ENCODE measurements around the gene FGFR2.
"Not testable (repeated sequence)": the region's sequence is repeated elsewhere in the genome, so short reads cannot be mapped to it uniquely, and the experiment has no call there.

Gene FGFR2

GRCh38 chr10:121590772-121591171 is 7.5 kb downstream of the FGFR2 start:
- DNase-seq (ENCODE audit: low spot score), result no peak

GRCh38 chr10:121589553-121589952 is 8.7 kb downstream of the FGFR2 start:
- no peak for DNase-seq (ENCODE audit: low spot score)

DNA sequence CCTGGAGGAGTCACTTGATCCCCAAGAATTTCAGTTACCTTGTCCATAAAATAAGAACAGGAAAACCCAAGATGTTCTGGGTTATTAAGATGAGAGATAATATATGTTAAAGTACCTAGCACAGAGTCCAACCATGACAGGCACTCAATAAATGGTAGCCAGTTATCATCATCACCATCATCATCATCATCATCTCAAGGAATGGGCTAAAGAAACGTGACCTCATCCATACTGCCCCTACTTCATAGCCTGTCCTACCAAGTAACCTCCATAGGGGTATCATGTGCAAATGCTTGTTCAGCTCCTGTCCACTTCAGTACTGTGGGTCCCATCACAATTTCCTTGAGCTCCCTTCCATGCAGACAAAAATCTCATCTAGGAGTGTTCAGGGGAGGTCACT is 14.4 kb downstream of the FGFR2 start:
- no peak for DNase-seq (ENCODE audit: low spot score)

- no peak for DNase-seq (ENCODE audit: low spot score)
Observed at GRCh38 chr10:121583258-121583657, 15.0 kb downstream of the FGFR2 start.

- DNase-seq (ENCODE audit: low spot score), result no peak
Observed at GRCh38 chr10:121580276-121581116, 17.7 kb downstream of the FGFR2 start.

DNA sequence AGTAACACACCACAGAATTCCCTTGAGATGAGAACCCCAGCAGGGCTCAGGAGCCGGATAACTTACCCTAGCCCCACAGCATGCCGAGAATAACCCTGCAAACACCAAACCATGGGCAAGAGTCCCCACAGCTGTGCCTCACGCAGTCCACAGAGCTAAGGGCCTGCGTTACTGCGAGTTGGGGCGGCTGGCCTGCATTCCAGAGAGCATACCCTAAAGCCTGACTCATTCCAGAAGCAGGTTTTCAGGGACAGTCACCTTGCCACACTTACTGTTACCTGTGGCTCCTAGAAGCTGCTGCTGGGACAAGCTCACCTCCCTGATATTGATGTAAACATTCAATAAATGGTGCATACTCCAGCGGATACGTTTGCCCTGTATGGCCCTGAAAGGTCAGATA is 18.6 kb downstream of the FGFR2 start:
- no peak for DNase-seq (ENCODE audit: low spot score)

DNA sequence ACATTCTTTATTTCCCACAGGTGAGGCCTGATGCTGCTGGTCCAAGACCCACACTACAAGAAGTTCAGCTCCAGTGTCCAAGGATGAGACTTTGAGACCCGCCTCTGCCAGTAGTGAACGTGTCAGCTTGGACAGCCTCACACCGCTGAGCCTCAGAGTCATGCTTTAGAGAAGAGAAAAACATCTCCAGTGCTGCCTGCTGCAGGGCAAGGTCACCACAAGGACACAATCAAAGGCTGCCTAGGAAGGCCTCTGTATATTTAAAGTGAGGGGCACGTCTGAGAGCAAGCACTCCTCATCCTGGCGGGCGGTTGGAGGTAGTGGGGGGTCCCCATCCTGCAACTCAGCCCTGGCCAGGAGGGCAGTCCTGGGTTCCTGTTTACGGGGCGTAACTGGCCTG is 19.3 kb downstream of the FGFR2 start:
- DNase-seq (ENCODE audit: low spot score), result no peak

DNA sequence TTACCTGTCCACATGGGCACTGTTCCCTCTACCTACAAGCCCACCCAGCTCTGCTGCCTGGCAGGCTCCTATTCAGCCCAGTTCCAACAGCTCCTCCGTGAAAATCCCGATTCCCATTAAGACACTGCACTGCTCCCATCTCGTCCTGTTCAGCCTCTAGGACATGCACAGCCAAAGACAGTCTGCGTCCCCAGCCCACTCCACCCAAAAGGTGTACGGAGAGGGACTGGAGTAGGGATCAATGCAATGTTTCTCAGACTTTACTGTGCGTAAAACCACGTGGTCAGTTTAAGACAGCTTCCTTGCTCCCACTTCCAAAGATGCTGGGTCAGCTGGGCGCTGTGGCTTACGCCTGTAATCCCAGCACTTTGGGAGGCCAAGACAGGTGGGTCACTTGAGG is 19.9 kb downstream of the FGFR2 start:
- DNase-seq (ENCODE audit: low spot score), result no peak

- no peak for DNase-seq (ENCODE audit: low spot score)
Observed at GRCh38 chr10:121577568-121577967, 20.7 kb downstream of the FGFR2 start.

GRCh38 chr10:121576139-121576538 is 22.1 kb downstream of the FGFR2 start:
- no peak for DNase-seq (ENCODE audit: low spot score)

DNA sequence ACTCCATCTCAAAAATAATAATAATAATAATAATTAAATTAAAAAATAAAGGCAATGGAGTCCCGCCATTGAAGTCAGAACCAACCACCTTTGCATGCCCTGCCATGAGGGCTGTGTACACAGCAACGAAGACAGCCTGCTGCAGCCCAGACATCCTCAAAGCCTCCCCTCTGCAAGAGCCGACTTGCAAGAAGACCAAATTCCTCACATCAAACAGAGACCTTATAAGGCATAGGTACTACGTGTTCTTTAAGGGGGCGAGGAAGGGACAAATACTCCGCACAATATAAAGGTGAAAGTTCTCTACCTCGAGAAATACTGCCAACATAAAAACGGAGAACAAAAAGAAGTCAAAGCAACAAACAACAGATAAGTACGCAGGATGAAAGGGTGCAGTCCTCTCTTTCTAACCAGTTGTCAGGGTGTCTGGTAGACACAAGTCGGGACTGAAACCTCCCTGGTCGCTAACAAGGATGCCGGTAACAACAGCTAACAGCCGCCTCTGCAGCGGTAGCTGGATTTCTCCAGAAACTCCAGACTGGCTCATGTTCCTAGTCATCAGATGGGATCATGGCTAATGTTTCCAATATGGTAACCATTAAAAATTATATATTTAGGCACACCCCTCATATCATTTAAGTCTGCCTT is 23.6 kb downstream of the FGFR2 start:
- no peak for DNase-seq (ENCODE audit: low spot score)

GRCh38 chr10:121573538-121573941 is 24.7 kb downstream of the FGFR2 start:
- DNase-seq (ENCODE audit: low spot score), result no peak

GRCh38 chr10:121572859-121573537 is 25.2 kb downstream of the FGFR2 start:
- DNase-seq (ENCODE audit: low spot score), result no peak

- DNase-seq (ENCODE audit: low spot score), result no peak
Observed at GRCh38 chr10:121570315-121570714, 27.9 kb downstream of the FGFR2 start.

- no peak for DNase-seq (ENCODE audit: low spot score)
Observed at GRCh38 chr10:121568275-121568674, 30.0 kb downstream of the FGFR2 start.

- no peak for DNase-seq (ENCODE audit: low spot score)
Observed at GRCh38 chr10:121567569-121567968, 30.7 kb downstream of the FGFR2 start.

DNA sequence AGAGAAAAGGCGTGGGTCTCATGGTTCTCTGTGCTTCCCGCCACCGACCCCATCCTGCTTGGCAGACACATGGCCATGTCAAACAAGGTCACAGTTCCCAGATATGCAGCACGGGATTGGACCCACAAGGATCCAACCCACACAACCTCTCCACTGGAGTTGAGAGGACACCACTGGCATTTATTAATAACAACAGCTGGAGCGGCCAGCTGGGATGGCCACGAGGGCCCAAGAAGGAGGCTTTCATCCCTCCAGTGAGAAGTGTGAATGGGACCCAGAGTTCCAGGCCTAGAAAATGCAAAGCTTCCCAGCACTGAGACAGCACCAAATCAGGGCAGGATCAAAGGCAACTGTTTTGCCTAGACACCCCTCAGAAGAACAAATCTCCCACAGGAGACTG is 31.5 kb downstream of the FGFR2 start:
- DNase-seq (ENCODE audit: low spot score), result no peak

- no peak for DNase-seq (ENCODE audit: low spot score)
Observed at GRCh38 chr10:121559326-121560026, 38.8 kb downstream of the FGFR2 start.

GRCh38 chr10:121558238-121558637 is 40.0 kb downstream of the FGFR2 start:
- DNase-seq (ENCODE audit: low spot score), result no peak

DNA sequence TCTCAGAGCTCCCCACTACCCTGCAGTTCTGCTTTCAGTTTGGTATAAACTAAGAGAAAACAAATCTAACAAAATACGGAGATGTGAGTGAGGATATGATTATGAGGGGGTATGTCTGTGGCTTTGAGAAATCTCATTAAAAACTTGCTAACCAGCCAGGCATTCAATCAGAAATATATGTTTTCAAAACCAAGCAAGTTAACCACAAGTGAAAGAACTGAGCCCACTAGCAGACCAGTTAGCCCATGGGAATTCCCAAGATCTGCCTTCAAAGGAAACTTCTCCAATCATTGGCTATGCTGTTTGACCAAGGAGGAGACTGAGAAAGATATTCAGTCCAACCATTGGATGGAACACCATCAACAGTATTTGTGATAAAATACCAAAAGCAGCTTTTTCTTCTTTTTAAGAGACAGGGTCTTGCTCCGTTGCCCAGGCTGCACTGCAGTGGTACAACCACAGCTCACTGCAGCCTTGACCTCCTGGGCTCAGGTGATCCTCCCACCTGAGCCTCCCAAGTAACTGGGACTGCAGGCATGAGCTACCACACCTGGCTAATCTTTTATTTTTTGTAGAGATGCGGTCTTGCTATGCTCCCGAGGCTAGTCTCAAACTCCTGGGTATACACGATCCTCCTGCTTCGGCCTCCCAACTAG is 41.2 kb downstream of the FGFR2 start:
- no peak for DNase-seq (ENCODE audit: low spot score)

GRCh38 chr10:121556455-121556854 is 41.8 kb downstream of the FGFR2 start:
- DNase-seq (ENCODE audit: low spot score), result no peak

DNA sequence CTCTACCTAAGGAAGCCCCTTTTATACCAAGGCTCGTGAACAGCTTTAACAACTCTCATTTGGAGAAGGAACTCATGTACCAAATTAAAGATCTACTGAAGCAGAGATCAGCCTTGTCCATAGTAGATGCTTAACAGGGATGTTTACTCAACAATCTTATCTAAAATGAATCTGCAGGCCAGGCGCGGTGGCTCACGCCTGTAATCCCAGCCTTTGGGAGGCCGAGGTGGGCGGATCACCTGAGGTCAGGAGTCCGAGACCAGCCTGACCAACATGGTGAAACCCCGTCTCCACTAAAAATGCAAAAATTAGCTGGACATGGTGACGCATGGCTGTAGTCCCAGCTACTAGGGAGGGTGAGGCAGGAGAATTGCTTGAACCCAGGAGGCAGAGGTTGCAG is 43.3 kb downstream of the FGFR2 start:
- DNase-seq (ENCODE audit: low spot score), result not testable (repeated sequence)

Data from kidney capillary endothelial cell (primary cell).